ENCODE data around the gene TDRD15. TPM values are rescaled to one million over a fixed set of nuclear protein-coding genes. Genes with fewer than 3 reads are reported as not detected.

TDRD15 gene
- total RNA-seq, 4 donors from 2014 or later, result 0.30 to 0.63 TPM; not detected in 2

GRCh38 chr2:21111012-21111411, 12.8 kb upstream of the TDRD15 start:
- H3K27me3 ChIP-seq, result no peaks in the 10 kb centered on the region
- no peaks in the 10 kb centered on the region for H3K9me3 ChIP-seq
- no peak for DNase-seq (ENCODE audit: low spot score in 2 of 2)
- no peak overlapping the region for H3K27ac ChIP-seq
- WGBS, 2 donors, result 92 to 96% methylated on average over 1 of the region's 1 CpG
- H3K36me3 ChIP-seq, result no peaks in the 10 kb centered on the region
- no peak overlapping the region for H3K4me3 ChIP-seq
- H3K4me1 ChIP-seq, result no peaks in the 10 kb centered on the region
- TF ChIP-seq POLR2A (IDR thresholded peaks at IDR 0.05) (no peak), EP300 (IDR thresholded peaks at IDR 0.05) (no peak), CTCF (IDR thresholded peaks at IDR 0.05) (no peak)

- H3K4me1 ChIP-seq, result no peaks in the 10 kb centered on the region
- no peaks in the 10 kb centered on the region for H3K36me3 ChIP-seq
- H3K27me3 ChIP-seq, result no peaks in the 10 kb centered on the region
- no peaks in the 10 kb centered on the region for H3K9me3 ChIP-seq
- H3K4me3 ChIP-seq, result no peak overlapping the region
- no peak for TF ChIP-seq EP300 (IDR thresholded peaks at IDR 0.05)
- no peak for TF ChIP-seq POLR2A (IDR thresholded peaks at IDR 0.05)
- TF ChIP-seq CTCF (IDR thresholded peaks at IDR 0.05), result no peak
- no peak for DNase-seq (ENCODE audit: low spot score in 2 of 2)
- H3K27ac ChIP-seq, result no peak overlapping the region
Measured at GRCh38 chr2:21117688-21118087, 6.1 kb upstream of the TDRD15 start.

GRCh38 chr2:21118302-21118920, 5.4 kb upstream of the TDRD15 start:
- H3K27ac ChIP-seq, result no peak overlapping the region
- TF ChIP-seq POLR2A (IDR thresholded peaks at IDR 0.05) (no peak), CTCF (IDR thresholded peaks at IDR 0.05) (peak; percentile 39 to 67 (median 55)), EP300 (IDR thresholded peaks at IDR 0.05) (no peak)
- no peaks in the 10 kb centered on the region for H3K9me3 ChIP-seq
- H3K27me3 ChIP-seq, result no peaks in the 10 kb centered on the region
- 39 to 49% methylated on average over 3 of the region's 3 CpGs for WGBS, 2 donors
- no peak overlapping the region for H3K4me3 ChIP-seq
- no peaks in the 10 kb centered on the region for H3K36me3 ChIP-seq
- peak; percentile 19 to 38 for DNase-seq (ENCODE audit: low spot score in 2 of 2)
- no peaks in the 10 kb centered on the region for H3K4me1 ChIP-seq

GRCh38 chr2:21131861-21132260, 8.1 kb downstream of the TDRD15 start:
- Histone ChIP-seq H3K4me1 (no peaks in the 10 kb centered on the region), H3K4me3 (no peak overlapping the region), H3K9me3 (no peaks in the 10 kb centered on the region), H3K36me3 (no peaks in the 10 kb centered on the region), H3K27ac (no peak overlapping the region), H3K27me3 (no peaks in the 10 kb centered on the region)
- WGBS, 2 donors, result 82 to 83% methylated on average over 5 of the region's 5 CpGs
- no peak for DNase-seq (ENCODE audit: low spot score in 2 of 2)
- no peak for TF ChIP-seq EP300 (IDR thresholded peaks at IDR 0.05)
- TF ChIP-seq CTCF (IDR thresholded peaks at IDR 0.05), result no peak
- TF ChIP-seq POLR2A (IDR thresholded peaks at IDR 0.05), result no peak

- Histone ChIP-seq H3K27ac (no peak overlapping the region), H3K36me3 (no peaks in the 10 kb centered on the region), H3K4me1 (no peaks in the 10 kb centered on the region), H3K9me3 (no peaks in the 10 kb centered on the region), H3K27me3 (no peaks in the 10 kb centered on the region), H3K4me3 (no peak overlapping the region)
- TF ChIP-seq CTCF (IDR thresholded peaks at IDR 0.05), result no peak
- TF ChIP-seq EP300 (IDR thresholded peaks at IDR 0.05), result no peak
- no peak for TF ChIP-seq POLR2A (IDR thresholded peaks at IDR 0.05)
- WGBS, 2 donors, result 73 to 79% methylated on average over 2 of the region's 2 CpGs
- DNase-seq (ENCODE audit: low spot score in 2 of 2), result no peak
Measured at GRCh38 chr2:21135585-21135984, 11.8 kb downstream of the TDRD15 start.

Measured in tibial nerve (tissue), 4 donors.